ENCODE measurements around the gene AP3B1.

The AP3B1 gene

DNA sequence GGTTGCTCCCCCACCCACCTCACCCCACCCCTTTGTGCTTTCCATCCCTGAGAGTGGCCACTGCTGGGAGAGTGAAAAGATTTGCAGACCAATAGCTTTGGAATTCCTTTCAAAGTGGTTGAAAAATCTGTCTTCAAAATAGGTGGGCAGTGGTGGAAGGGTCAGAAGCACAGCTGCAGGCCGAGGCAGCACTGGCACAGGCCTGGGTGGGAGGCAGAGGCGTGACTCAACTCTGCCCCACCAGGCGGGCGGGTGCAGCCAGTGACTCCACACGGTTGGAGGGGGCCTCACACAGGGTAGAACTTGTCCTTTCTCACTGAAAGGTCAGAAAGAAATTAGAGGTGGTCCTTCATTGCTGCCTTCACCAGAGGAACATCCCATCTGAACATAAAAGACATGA lies 303.4 kb downstream of the AP3B1 start:
- Histone ChIP-seq H3K27me3 (ENCODE audit: control insufficient read depth in 1 of 2, insufficient read depth in 2 of 2, low read length in 2 of 2) (no peaks in the 10 kb centered on the region), H3K36me3 (ENCODE audit: control insufficient read depth in 1 of 2, insufficient read depth in 2 of 2, low read length in 2 of 2) (peaks cover 3 to 7% of the 10 kb centered on the region in 2 donors), H3K4me1 (ENCODE audit: control insufficient read depth in 1 of 2, insufficient read depth in 2 of 2, low read length in 2 of 2) (no peaks in the 10 kb centered on the region), H3K27ac (ENCODE audit: low read depth, low read length) (no peak overlapping the region), H3K9ac (ENCODE audit: low read depth in 1 of 2, low read length in 2 of 2) (no peak overlapping the region), H3K9me3 (ENCODE audit: control insufficient read depth in 1 of 2, low read length in 2 of 2) (no peaks in the 10 kb centered on the region), H3K4me3 (ENCODE audit: low read depth in 1 of 2, low read length in 2 of 2) (no peak overlapping the region)

GRCh38 chr5:77990020-77990419 lies 304.5 kb downstream of the AP3B1 start:
- no peaks in the 10 kb centered on the region for H3K27me3 ChIP-seq (ENCODE audit: control insufficient read depth in 1 of 2, insufficient read depth in 2 of 2, low read length in 2 of 2)
- H3K4me1 ChIP-seq (ENCODE audit: control insufficient read depth in 1 of 2, insufficient read depth in 2 of 2, low read length in 2 of 2): no peaks in the 10 kb centered on the region
- no peak overlapping the region for H3K4me3 ChIP-seq (ENCODE audit: low read depth in 1 of 2, low read length in 2 of 2)
- no peak overlapping the region for H3K9ac ChIP-seq (ENCODE audit: low read depth in 1 of 2, low read length in 2 of 2)
- H3K36me3 ChIP-seq (ENCODE audit: control insufficient read depth in 1 of 2, insufficient read depth in 2 of 2, low read length in 2 of 2): peaks cover 3 to 7% of the 10 kb centered on the region in 2 donors
- H3K9me3 ChIP-seq (ENCODE audit: control insufficient read depth in 1 of 2, low read length in 2 of 2): no peaks in the 10 kb centered on the region
- H3K27ac ChIP-seq (ENCODE audit: low read depth, low read length): no peak overlapping the region

DNA sequence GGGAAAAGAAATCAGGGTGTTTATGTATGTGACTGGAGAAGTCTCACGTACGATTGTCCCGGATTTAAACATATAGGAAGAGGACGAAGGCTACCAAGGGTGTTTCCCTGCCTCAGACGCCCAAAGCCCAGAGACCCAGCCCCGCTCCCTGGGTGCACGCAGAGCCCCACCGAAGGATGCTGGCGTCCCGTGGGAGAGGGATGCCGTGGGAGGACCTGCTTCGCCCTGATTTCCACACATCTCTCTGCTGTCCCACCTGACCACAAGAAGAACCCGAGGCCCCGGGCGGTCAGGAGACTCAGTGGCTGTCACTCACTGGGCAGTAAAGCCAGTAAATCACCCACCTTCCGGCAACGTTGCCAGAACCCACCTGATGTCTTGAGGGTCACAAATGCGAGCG lies 306.5 kb downstream of the AP3B1 start:
- H3K4me1 ChIP-seq (ENCODE audit: control insufficient read depth in 1 of 2, insufficient read depth in 2 of 2, low read length in 2 of 2): no peaks in the 10 kb centered on the region
- no peak overlapping the region for H3K27ac ChIP-seq (ENCODE audit: low read depth, low read length)
- H3K27me3 ChIP-seq (ENCODE audit: control insufficient read depth in 1 of 2, insufficient read depth in 2 of 2, low read length in 2 of 2): no peaks in the 10 kb centered on the region
- no peak overlapping the region for H3K4me3 ChIP-seq (ENCODE audit: low read depth in 1 of 2, low read length in 2 of 2)
- H3K9me3 ChIP-seq (ENCODE audit: control insufficient read depth in 1 of 2, low read length in 2 of 2): no peaks in the 10 kb centered on the region
- H3K36me3 ChIP-seq (ENCODE audit: control insufficient read depth in 1 of 2, insufficient read depth in 2 of 2, low read length in 2 of 2): no peaks in the 10 kb centered on the region
- H3K9ac ChIP-seq (ENCODE audit: low read depth in 1 of 2, low read length in 2 of 2): no peak overlapping the region

GRCh38 chr5:77987331-77987730 lies 307.2 kb downstream of the AP3B1 start:
- no peak overlapping the region for H3K27ac ChIP-seq (ENCODE audit: low read depth, low read length)
- no peaks in the 10 kb centered on the region for H3K36me3 ChIP-seq (ENCODE audit: control insufficient read depth in 1 of 2, insufficient read depth in 2 of 2, low read length in 2 of 2)
- H3K27me3 ChIP-seq (ENCODE audit: control insufficient read depth in 1 of 2, insufficient read depth in 2 of 2, low read length in 2 of 2): no peaks in the 10 kb centered on the region
- no peaks in the 10 kb centered on the region for H3K9me3 ChIP-seq (ENCODE audit: control insufficient read depth in 1 of 2, low read length in 2 of 2)
- no peak overlapping the region for H3K9ac ChIP-seq (ENCODE audit: low read depth in 1 of 2, low read length in 2 of 2)
- no peak overlapping the region for H3K4me3 ChIP-seq (ENCODE audit: low read depth in 1 of 2, low read length in 2 of 2)
- no peaks in the 10 kb centered on the region for H3K4me1 ChIP-seq (ENCODE audit: control insufficient read depth in 1 of 2, insufficient read depth in 2 of 2, low read length in 2 of 2)

GRCh38 chr5:77986261-77986660 lies 308.2 kb downstream of the AP3B1 start:
- no peaks in the 10 kb centered on the region for H3K27me3 ChIP-seq (ENCODE audit: control insufficient read depth in 1 of 2, insufficient read depth in 2 of 2, low read length in 2 of 2)
- H3K4me1 ChIP-seq (ENCODE audit: control insufficient read depth in 1 of 2, insufficient read depth in 2 of 2, low read length in 2 of 2): no peaks in the 10 kb centered on the region
- H3K9ac ChIP-seq (ENCODE audit: low read depth in 1 of 2, low read length in 2 of 2): no peak overlapping the region
- H3K9me3 ChIP-seq (ENCODE audit: control insufficient read depth in 1 of 2, low read length in 2 of 2): no peaks in the 10 kb centered on the region
- no peak overlapping the region for H3K4me3 ChIP-seq (ENCODE audit: low read depth in 1 of 2, low read length in 2 of 2)
- H3K36me3 ChIP-seq (ENCODE audit: control insufficient read depth in 1 of 2, insufficient read depth in 2 of 2, low read length in 2 of 2): no peaks in the 10 kb centered on the region
- no peak overlapping the region for H3K27ac ChIP-seq (ENCODE audit: low read depth, low read length)

GRCh38 chr5:77985247-77985646 lies 309.3 kb downstream of the AP3B1 start:
- Histone ChIP-seq H3K27ac (ENCODE audit: low read depth, low read length) (no peak overlapping the region), H3K9me3 (ENCODE audit: control insufficient read depth in 1 of 2, low read length in 2 of 2) (no peaks in the 10 kb centered on the region), H3K4me1 (ENCODE audit: control insufficient read depth in 1 of 2, insufficient read depth in 2 of 2, low read length in 2 of 2) (no peaks in the 10 kb centered on the region), H3K36me3 (ENCODE audit: control insufficient read depth in 1 of 2, insufficient read depth in 2 of 2, low read length in 2 of 2) (no peaks in the 10 kb centered on the region), H3K27me3 (ENCODE audit: control insufficient read depth in 1 of 2, insufficient read depth in 2 of 2, low read length in 2 of 2) (no peaks in the 10 kb centered on the region), H3K4me3 (ENCODE audit: low read depth in 1 of 2, low read length in 2 of 2) (no peak overlapping the region), H3K9ac (ENCODE audit: low read depth in 1 of 2, low read length in 2 of 2) (no peak overlapping the region)

- Histone ChIP-seq H3K9me3 (ENCODE audit: control insufficient read depth in 1 of 2, low read length in 2 of 2) (no peaks in the 10 kb centered on the region), H3K36me3 (ENCODE audit: control insufficient read depth in 1 of 2, insufficient read depth in 2 of 2, low read length in 2 of 2) (no peaks in the 10 kb centered on the region), H3K9ac (ENCODE audit: low read depth in 1 of 2, low read length in 2 of 2) (no peak overlapping the region), H3K4me3 (ENCODE audit: low read depth in 1 of 2, low read length in 2 of 2) (no peak overlapping the region), H3K27ac (ENCODE audit: low read depth, low read length) (no peak overlapping the region), H3K27me3 (ENCODE audit: control insufficient read depth in 1 of 2, insufficient read depth in 2 of 2, low read length in 2 of 2) (no peaks in the 10 kb centered on the region), H3K4me1 (ENCODE audit: control insufficient read depth in 1 of 2, insufficient read depth in 2 of 2, low read length in 2 of 2) (no peaks in the 10 kb centered on the region)
These were observed 309.9 kb downstream of the AP3B1 start for GRCh38 chr5:77984587-77984986.

DNA sequence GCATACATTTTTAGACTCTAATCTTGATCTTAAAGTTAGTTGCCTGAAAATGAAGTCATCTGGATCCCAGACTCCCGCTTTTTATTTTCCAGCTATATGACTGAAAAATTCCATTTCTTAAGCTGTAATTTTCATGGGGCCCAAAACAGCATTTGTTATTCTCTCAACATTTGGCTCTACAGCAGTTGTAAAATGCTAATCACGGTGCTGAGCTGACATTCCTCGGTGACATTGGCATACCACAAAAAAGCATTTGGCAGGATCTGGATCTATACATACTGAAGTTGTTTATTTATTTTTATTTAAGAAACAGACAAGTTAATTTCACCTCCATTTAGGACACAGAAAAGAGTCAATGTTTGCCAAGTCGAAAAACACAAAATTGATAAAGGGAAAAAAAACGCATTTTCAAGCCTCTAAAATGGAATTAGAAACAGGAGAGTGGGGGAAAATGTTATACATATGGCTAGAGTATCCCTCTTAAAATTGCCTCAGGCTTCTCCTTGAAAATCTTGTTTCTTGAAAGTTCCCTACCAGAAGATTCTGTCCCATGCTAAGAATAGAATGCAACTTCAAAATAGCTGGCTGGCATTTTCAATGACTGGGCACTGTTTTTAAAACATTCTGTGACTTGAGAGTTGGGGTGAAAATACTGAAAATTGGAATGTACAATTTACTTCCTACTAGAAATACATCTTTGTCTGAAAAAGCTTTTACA lies 310.9 kb downstream of the AP3B1 start:
- H3K4me3 ChIP-seq (ENCODE audit: low read depth in 1 of 2, low read length in 2 of 2): no peak overlapping the region
- no peak overlapping the region for H3K9ac ChIP-seq (ENCODE audit: low read depth in 1 of 2, low read length in 2 of 2)

GRCh38 chr5:77981820-77982219 lies 312.7 kb downstream of the AP3B1 start:
- Histone ChIP-seq H3K27me3 (ENCODE audit: control insufficient read depth in 1 of 2, insufficient read depth in 2 of 2, low read length in 2 of 2) (peaks cover 0 to 4% of the 10 kb centered on the region in 2 donors), H3K4me3 (ENCODE audit: low read depth in 1 of 2, low read length in 2 of 2) (no peak overlapping the region), H3K4me1 (ENCODE audit: control insufficient read depth in 1 of 2, insufficient read depth in 2 of 2, low read length in 2 of 2) (no peaks in the 10 kb centered on the region), H3K9me3 (ENCODE audit: control insufficient read depth in 1 of 2, low read length in 2 of 2) (no peaks in the 10 kb centered on the region), H3K27ac (ENCODE audit: low read depth, low read length) (no peak overlapping the region), H3K9ac (ENCODE audit: low read depth in 1 of 2, low read length in 2 of 2) (no peak overlapping the region), H3K36me3 (ENCODE audit: control insufficient read depth in 1 of 2, insufficient read depth in 2 of 2, low read length in 2 of 2) (no peaks in the 10 kb centered on the region)

More for the DNA sequence above, 310.9 kb downstream of the AP3B1 start:
- H3K27ac ChIP-seq (ENCODE audit: low read depth, low read length): no peak overlapping the region
- no peaks in the 10 kb centered on the region for H3K4me1 ChIP-seq (ENCODE audit: control insufficient read depth in 1 of 2, insufficient read depth in 2 of 2, low read length in 2 of 2)
- H3K36me3 ChIP-seq (ENCODE audit: control insufficient read depth in 1 of 2, insufficient read depth in 2 of 2, low read length in 2 of 2): no peaks in the 10 kb centered on the region
- H3K27me3 ChIP-seq (ENCODE audit: control insufficient read depth in 1 of 2, insufficient read depth in 2 of 2, low read length in 2 of 2): peaks cover 0 to 1% of the 10 kb centered on the region in 2 donors
- H3K9me3 ChIP-seq (ENCODE audit: control insufficient read depth in 1 of 2, low read length in 2 of 2): no peaks in the 10 kb centered on the region

DNA sequence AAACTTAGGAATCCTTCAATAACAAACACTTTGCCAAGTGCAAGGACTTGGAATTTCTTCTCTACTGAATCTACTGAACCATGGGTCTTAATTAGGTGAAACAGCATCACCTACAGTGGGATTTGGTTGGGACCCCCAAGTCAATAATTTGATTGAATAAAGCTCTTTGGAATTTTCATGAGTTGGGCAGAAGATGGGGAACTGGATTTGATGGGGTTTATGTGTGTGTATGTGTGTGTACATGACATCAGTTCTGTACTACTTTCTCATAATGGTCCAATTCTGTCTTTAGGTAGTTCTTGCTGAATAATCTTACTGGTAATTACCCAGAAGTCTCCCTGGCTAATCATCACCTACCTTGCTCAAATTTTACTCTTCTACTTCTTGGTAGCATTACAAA lies 319.9 kb downstream of the AP3B1 start:
- H3K9me3 ChIP-seq (ENCODE audit: control insufficient read depth in 1 of 2, low read length in 2 of 2): no peaks in the 10 kb centered on the region
- H3K4me3 ChIP-seq (ENCODE audit: low read depth in 1 of 2, low read length in 2 of 2): no peak overlapping the region
- H3K27ac ChIP-seq (ENCODE audit: low read depth, low read length): no peak overlapping the region
- no peak overlapping the region for H3K9ac ChIP-seq (ENCODE audit: low read depth in 1 of 2, low read length in 2 of 2)
- H3K27me3 ChIP-seq (ENCODE audit: control insufficient read depth in 1 of 2, insufficient read depth in 2 of 2, low read length in 2 of 2): peaks cover 37 to 51% of the 10 kb centered on the region in 2 donors
- H3K4me1 ChIP-seq (ENCODE audit: control insufficient read depth in 1 of 2, insufficient read depth in 2 of 2, low read length in 2 of 2): peaks cover 0 to 7% of the 10 kb centered on the region in 2 donors
- no peaks in the 10 kb centered on the region for H3K36me3 ChIP-seq (ENCODE audit: control insufficient read depth in 1 of 2, insufficient read depth in 2 of 2, low read length in 2 of 2)
